ENCODE results near the gene SLC6A17. TPM values are rescaled to one million over a fixed set of nuclear protein-coding genes. Genes with fewer than 3 reads are reported as not detected.

SLC6A17 gene
- total and polyA plus RNA-seq, 2 experiments from 2014 or later: 0.03 to 0.17 TPM

DNA sequence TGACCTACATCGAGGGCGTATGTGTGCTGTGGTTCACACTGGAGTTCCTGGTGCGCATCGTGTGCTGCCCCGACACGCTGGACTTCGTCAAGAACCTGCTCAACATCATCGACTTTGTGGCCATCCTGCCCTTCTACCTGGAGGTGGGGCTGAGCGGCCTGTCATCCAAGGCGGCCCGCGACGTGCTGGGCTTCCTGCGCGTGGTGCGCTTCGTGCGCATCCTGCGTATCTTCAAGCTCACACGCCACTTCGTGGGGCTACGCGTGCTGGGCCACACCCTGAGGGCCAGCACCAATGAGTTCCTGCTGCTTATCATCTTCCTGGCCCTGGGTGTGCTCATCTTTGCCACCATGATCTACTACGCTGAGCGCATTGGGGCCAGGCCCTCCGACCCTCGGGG, 72.8 kb downstream of the SLC6A17 start:
- Histone ChIP-seq H3F3A (replicated peaks; ENCODE audit: low read depth) (no peaks in the 10 kb centered on the region), H3K27me3 (ENCODE audit: insufficient read depth) (no peaks in the 10 kb centered on the region), H2AFZ (no peak overlapping the region), H3K79me2 (replicated peaks; ENCODE audit: insufficient read depth) (no peaks in the 10 kb centered on the region), H3K4me2 (no peak overlapping the region), H3K4me1 (ENCODE audit: insufficient read depth) (no peaks in the 10 kb centered on the region), H3K4me3 (no peak overlapping the region), H4K20me1 (replicated peaks; ENCODE audit: insufficient read depth) (peaks cover 7% of the 10 kb centered on the region), H3K9me2 (ENCODE audit: insufficient read depth) (no peaks in the 10 kb centered on the region), H3K27ac (ENCODE audit: low read depth) (no peak overlapping the region), H3K36me3 (ENCODE audit: insufficient read depth) (no peaks in the 10 kb centered on the region)
- Mint-ChIP-seq H3K9me3 (no peaks in the 10 kb centered on the region), H3K4me3 (no peak overlapping the region), H3K27ac (no peak overlapping the region), H3K27me3 (ENCODE audit: insufficient read depth, low read depth, poor library complexity) (peaks cover 7% of the 10 kb centered on the region), H3K4me1 (peaks cover 13% of the 10 kb centered on the region), H3K36me3 (ENCODE audit: low read depth) (peaks cover 10% of the 10 kb centered on the region; the same call in 2 of the 3 replicates)
- no peak for ATAC-seq
- no peak for TF ChIP-seq NANOG (IDR thresholded peaks at IDR 0.05; ENCODE audit: borderline replicate concordance)
- TF ChIP-seq, protein P1, sequence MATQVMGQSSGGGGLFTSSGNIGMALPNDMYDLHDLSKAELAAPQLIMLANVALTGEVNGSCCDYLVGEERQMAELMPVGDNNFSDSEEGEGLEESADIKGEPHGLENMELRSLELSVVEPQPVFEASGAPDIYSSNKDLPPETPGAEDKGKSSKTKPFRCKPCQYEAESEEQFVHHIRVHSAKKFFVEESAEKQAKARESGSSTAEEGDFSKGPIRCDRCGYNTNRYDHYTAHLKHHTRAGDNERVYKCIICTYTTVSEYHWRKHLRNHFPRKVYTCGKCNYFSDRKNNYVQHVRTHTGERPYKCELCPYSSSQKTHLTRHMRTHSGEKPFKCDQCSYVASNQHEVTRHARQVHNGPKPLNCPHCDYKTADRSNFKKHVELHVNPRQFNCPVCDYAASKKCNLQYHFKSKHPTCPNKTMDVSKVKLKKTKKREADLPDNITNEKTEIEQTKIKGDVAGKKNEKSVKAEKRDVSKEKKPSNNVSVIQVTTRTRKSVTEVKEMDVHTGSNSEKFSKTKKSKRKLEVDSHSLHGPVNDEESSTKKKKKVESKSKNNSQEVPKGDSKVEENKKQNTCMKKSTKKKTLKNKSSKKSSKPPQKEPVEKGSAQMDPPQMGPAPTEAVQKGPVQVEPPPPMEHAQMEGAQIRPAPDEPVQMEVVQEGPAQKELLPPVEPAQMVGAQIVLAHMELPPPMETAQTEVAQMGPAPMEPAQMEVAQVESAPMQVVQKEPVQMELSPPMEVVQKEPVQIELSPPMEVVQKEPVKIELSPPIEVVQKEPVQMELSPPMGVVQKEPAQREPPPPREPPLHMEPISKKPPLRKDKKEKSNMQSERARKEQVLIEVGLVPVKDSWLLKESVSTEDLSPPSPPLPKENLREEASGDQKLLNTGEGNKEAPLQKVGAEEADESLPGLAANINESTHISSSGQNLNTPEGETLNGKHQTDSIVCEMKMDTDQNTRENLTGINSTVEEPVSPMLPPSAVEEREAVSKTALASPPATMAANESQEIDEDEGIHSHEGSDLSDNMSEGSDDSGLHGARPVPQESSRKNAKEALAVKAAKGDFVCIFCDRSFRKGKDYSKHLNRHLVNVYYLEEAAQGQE (IDR thresholded peaks at IDR 0.05; ENCODE audit: unreplicated experiment): no peak
- DNase-seq (ENCODE audit: low spot score): no peak

DNA sequence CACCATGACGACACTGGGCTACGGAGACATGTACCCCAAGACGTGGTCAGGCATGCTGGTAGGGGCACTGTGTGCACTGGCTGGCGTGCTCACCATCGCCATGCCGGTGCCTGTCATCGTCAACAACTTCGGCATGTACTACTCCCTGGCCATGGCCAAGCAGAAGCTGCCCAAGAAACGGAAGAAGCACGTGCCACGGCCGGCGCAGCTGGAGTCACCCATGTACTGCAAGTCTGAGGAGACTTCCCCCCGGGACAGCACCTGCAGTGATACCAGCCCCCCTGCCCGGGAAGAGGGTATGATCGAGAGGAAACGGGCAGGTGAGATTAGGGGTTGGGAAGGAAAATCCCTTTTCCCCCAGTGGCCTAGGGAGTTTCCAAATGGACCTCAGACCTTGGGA, 73.3 kb downstream of the SLC6A17 start:
- H3K27ac Mint-ChIP-seq: no peak overlapping the region
- H3K36me3 Mint-ChIP-seq (ENCODE audit: low read depth): peaks cover 10% of the 10 kb centered on the region; the same call in 2 of the 3 replicates
- no peak overlapping the region for H3K4me3 Mint-ChIP-seq
- no peaks in the 10 kb centered on the region for H3K4me1 ChIP-seq (ENCODE audit: insufficient read depth)
- no peak overlapping the region for H2AFZ ChIP-seq
- H3K27ac ChIP-seq (ENCODE audit: low read depth): no peak overlapping the region
- H3K4me1 Mint-ChIP-seq: peaks cover 12% of the 10 kb centered on the region
- no peak overlapping the region for H3K4me2 ChIP-seq
- no peaks in the 10 kb centered on the region for H3F3A ChIP-seq (replicated peaks; ENCODE audit: low read depth)
- H3K27me3 Mint-ChIP-seq (ENCODE audit: insufficient read depth, low read depth, poor library complexity): peaks cover 7% of the 10 kb centered on the region
- H3K79me2 ChIP-seq (replicated peaks; ENCODE audit: insufficient read depth): no peaks in the 10 kb centered on the region
- no peaks in the 10 kb centered on the region for H3K9me3 Mint-ChIP-seq
- H3K4me3 ChIP-seq: no peak overlapping the region
- ATAC-seq (no peak), DNase-seq (ENCODE audit: low spot score) (no peak)
- H3K9me2 ChIP-seq (ENCODE audit: insufficient read depth): no peaks in the 10 kb centered on the region
- H3K36me3 ChIP-seq (ENCODE audit: insufficient read depth): no peaks in the 10 kb centered on the region
- no peaks in the 10 kb centered on the region for H3K27me3 ChIP-seq (ENCODE audit: insufficient read depth)
- H4K20me1 ChIP-seq (replicated peaks; ENCODE audit: insufficient read depth): peaks cover 5% of the 10 kb centered on the region
- TF ChIP-seq, protein P1 (IDR thresholded peaks at IDR 0.05; ENCODE audit: unreplicated experiment): no peak
- TF ChIP-seq EZH2 (IDR thresholded peaks at IDR 0.05; ENCODE audit: low read depth, unreplicated experiment) (no peak), JUNB (IDR thresholded peaks at IDR 0.05; ENCODE audit: unreplicated experiment) (no peak), ZNF114 (CRISPR knock-in tag; IDR thresholded peaks at IDR 0.05) (no peak)
- TF ChIP-seq, protein P2, sequence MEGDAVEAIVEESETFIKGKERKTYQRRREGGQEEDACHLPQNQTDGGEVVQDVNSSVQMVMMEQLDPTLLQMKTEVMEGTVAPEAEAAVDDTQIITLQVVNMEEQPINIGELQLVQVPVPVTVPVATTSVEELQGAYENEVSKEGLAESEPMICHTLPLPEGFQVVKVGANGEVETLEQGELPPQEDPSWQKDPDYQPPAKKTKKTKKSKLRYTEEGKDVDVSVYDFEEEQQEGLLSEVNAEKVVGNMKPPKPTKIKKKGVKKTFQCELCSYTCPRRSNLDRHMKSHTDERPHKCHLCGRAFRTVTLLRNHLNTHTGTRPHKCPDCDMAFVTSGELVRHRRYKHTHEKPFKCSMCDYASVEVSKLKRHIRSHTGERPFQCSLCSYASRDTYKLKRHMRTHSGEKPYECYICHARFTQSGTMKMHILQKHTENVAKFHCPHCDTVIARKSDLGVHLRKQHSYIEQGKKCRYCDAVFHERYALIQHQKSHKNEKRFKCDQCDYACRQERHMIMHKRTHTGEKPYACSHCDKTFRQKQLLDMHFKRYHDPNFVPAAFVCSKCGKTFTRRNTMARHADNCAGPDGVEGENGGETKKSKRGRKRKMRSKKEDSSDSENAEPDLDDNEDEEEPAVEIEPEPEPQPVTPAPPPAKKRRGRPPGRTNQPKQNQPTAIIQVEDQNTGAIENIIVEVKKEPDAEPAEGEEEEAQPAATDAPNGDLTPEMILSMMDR (conservative IDR thresholded peaks at IDR 0.05; ENCODE audit: low read depth in 2 of 2): no peak

Data from GM23338 (cell line).